Measurements from ENCODE around the gene TINAGL1.

Gene TINAGL1

DNA sequence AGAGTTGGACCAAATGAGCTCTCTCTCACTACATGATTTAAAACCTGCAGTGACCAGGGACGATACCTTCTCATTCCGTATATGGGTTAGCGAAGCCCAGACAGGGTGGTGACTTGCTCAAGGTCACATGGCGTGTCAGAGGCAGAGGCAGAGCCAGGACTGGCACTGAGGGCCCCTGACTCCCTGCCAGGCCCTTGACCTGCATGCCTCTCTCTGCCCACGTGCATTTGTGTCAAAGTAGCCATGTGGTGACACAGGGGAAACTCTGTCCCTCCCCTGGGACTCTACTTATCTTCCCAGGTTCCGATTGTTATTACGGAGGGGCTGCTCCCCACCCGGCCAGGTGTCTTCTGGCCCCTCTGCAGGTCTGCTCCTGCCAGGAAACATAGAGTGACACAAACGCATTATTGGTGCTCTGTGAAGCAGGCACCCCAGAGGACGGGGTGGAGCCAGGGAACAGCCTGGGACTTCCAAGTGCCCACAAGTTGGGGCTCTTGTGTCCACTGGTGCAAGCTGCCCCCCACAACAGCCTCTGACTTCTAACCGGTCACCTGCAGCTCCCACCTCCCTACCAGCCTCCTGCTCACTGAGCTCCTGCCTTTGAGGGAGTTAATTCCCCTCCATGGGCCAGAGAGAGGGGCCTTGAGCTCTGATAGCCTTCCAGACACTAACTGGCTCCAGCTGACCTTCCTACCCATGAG is 7.3 kb upstream of the TINAGL1 start:
- no peak for DNase-seq (ENCODE audit: low read depth)

DNA sequence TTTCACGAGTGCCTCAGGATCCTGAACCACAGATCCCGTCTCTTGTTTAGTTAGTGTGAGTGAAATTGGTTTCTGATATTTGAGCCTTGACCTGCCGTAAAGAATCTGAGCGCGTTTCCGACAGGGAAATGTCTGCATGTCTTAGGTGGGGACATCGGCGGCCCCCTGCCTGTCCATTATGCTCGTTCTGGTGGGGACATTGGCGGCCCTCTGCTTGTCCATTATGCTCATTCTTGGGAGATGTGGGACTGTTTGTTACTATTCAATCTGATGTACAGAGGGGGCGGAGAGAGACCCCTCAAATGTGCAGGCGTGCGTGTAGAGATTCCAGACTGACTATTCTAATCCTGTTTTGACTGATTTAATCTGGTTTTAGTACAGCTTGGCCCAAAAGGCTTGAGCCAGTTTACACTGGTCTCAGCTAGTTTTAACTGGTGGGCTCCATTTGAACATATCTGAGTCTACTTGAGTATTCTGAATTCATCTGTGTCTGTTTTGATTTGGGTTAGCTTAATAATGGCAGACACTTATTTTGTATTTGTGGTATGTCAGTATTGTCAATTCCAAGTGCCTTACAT is 6.6 kb upstream of the TINAGL1 start:
- no peak for DNase-seq (ENCODE audit: low read depth)

DNA sequence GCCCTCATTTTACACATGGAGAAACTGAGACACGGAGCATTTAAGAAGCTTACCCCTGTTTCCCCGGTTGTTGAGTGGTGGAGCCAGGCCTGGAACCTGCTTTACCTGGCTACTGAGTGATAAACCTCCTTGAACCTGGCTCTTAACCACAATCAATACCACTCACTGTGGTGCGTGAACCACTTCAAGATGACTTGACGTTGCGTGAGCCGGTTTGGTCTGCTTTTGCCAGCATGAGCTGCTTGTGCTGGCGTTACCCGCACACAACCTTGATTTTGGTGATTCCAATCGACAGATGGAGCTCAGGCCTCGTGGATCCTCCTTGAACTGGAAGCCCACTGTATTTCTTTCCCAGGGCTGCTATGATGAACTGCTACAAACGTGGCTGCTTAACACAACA is 6.1 kb upstream of the TINAGL1 start:
- no peak for DNase-seq (ENCODE audit: low read depth)

GRCh38 chr1:31570906-31571305 is 5.4 kb upstream of the TINAGL1 start:
- no peak for DNase-seq (ENCODE audit: low read depth)

DNA sequence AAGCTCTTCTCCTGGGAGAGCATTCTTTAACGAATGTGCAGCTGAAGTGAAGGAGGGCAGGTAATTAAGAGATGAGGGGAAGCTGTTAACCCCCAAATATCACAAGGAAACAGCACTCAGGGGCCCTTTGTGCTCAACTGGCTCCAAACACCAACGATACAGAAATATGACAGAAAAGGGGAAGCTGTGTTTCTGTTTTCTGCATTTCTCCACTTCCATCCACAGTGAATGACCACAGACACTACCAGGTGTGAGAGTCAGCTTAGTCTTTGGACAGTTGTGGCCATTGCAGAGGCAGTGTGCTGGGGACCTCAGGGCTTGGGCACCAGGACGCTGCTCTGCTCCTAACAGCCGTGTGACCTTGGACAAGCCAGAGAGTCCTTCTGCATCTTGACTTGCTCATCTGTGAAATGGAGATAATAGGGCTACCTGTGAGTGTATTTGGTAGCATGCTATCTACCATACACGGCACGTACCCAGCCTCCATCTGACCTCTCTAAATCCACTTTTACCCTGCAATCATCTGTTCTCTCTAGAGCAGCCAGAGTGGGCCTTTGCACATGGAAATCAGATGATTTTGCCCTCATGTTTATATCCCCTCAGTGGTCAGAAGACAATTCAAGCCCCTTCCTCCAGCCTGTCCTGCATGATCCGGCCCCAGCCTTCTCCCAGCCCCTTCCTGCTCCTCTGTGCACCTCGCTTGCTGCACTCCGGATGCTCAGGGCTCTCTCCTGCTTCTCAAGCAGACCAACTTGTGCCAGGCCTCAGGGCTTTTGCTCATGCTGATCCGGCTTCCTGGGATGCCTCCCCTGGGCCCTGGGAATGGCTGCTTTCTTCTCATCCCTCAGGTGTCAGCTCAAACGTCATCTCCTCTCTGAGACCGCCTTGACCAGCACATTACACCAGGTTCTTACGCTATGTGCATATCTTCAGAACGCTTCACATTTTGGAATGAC is 4.7 kb upstream of the TINAGL1 start:
- no peak for DNase-seq (ENCODE audit: low read depth)

DNA sequence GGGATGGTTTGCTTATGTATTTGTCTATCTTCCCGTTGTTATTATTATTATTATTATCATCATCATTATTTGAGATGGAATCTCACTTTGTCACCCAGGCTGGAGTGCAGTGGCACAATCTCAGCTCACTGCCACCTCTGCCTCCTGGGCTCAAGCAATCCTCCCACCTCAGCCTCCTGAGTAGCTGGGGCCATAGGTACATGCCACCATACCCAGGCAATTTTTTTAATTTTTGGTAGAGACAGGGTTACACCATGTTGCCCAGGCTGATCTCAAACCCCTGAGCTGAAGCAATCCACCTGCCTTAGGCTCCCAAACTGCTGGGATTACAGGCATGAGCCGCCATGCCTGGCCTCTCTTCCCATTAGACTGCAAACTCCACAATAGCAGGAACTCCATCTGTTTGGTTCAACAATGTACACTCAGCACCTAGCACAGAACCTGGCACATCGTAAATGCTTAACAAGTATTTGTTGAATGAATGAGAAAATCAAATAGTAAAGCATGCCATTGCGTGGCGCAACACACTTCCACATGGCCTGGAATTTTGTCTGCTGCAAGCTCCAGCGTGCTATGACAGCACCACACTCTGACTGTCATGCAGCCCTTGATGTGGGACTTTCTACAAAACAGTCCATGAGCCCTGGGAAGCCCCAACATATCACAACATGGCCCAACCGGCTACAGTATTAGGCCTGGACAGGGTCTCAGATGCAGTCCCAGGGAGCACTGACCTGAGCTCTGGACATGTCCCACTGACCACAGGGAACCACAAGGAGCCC is 3.8 kb upstream of the TINAGL1 start:
- DNase-seq (ENCODE audit: low read depth): no peak

- no peak for DNase-seq (ENCODE audit: low read depth)
These were observed 3.1 kb upstream of the TINAGL1 start for GRCh38 chr1:31573261-31573660.

DNA sequence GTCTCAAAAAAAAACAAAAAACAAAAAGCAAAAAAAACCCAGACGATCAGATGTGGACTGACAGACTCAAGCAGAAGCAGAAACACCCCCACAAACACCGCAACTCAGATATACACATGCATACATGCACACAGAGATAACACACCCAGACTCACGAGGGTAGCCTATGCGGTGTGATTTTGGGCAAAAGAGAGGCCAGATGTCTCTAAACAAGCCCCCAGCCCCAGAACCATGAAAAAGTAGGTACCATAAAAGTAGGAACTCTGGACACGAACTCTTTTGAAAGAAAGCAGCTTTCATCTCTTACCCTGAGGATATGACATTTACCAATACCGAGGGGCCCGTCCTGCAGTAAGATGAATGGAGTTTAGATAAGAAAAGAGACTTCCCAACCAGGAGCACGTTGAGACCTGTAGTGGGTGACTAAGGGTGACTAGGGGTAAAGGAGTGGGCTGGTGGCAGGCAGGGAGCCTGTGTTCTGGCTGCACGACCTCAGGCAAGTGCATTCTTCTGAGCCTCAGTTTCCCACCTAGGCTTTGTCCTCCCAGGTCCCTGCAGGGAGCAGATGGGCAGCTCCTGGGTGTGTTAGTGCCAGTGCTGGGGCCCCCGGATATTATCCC is 1.5 kb upstream of the TINAGL1 start:
- DNase-seq (ENCODE audit: low read depth): peak; percentile 34

- DNase-seq (ENCODE audit: low read depth): no peak
These were observed 760 bp upstream of the TINAGL1 start for GRCh38 chr1:31575369-31576140.

DNA sequence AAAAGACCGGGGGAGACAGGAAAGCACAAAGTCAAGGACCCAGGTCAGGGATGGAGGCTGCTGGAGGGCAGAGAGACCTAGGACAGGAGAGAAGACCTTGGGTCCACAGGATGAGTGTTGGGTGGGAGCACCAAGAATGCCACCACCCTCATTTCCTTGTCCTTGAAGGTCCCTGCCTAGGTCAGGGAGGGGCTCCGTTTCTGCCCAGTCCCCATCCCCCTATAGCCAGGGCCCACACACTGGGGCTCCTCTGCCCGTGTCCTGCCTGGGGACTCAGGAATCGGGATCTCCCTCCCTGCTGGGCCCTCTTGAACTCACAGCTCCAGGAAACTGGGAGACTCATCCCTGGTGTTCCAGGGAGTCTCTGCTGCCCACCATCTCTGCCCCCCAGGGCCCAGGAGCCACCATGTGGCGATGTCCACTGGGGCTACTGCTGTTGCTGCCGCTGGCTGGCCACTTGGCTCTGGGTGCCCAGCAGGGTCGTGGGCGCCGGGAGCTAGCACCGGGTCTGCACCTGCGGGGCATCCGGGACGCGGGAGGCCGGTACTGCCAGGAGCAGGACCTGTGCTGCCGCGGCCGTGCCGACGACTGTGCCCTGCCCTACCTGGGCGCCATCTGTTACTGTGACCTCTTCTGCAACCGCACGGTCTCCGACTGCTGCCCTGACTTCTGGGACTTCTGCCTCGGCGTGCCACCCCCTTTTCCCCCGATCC is 584 bp downstream of the TINAGL1 start:
- DNase-seq (ENCODE audit: low read depth): no peak

DNA sequence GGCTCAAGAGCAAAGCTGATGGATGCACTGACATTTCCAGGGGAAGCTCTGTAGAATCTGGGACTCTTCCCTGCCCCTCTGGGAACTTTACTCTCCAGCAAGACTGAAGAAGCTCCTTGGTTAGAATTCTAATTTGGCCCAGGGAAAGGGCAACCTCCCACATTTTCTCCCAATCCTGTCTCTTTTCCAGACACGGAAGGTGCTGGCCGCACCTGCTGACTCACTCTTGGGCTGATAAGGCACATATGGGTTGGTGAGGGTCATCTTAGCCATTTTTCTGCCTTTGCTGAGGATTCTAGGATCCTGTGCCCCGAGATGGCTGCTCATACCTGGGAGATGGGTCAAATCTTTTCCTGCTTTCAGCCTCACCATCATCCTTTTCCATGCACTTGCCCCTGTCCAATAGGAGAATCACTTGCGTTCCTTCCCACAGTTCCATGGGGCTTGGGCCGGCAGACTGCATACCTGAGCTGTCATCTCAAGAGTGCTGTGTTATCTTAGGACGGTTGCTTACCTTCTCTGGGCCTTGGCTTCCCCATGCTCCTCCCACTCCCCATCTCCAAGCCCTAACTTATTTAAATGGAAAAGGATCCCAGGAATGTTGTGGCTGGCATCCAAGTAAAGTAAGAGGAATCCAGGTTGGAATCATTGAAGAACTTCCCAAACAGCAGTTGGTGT is 1.3 kb downstream of the TINAGL1 start:
- DNase-seq (ENCODE audit: low read depth): no peak

DNA sequence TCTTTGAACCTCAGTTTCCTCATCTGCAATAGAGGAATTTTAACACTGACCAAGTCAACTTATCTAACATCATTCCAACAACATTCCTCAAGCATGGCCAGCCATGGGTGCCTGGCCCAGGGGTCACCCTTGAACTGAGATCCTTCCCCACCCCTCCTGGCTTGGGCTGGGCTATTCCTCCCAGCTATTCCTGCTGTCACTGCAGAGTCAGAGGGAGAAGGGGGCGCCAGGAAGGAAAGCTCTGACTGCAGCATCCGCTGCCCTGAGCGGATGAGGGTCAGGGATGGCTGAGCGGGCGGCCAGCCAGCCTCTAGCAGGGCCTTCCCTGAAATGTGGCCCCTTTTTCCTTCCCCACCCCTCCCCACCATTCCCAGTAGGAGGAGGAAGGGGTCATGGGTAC is 3.1 kb downstream of the TINAGL1 start:
- no peak for DNase-seq (ENCODE audit: low read depth)

- no peak for DNase-seq (ENCODE audit: low read depth)
These were observed 4.2 kb downstream of the TINAGL1 start for GRCh38 chr1:31580513-31580870.

GRCh38 chr1:31580891-31581603 is 4.7 kb downstream of the TINAGL1 start:
- no peak for DNase-seq (ENCODE audit: low read depth)

GRCh38 chr1:31581821-31582810 is 5.8 kb downstream of the TINAGL1 start:
- no peak for DNase-seq (ENCODE audit: low read depth)

- no peak for DNase-seq (ENCODE audit: low read depth)
These were observed 7.0 kb downstream of the TINAGL1 start for GRCh38 chr1:31583082-31583994.

Data from CMK (cell line).